HCT116 (cell line): ENCODE results near the gene MBD1. TPM values are rescaled to one million over a fixed set of nuclear protein-coding genes. Genes with fewer than 3 reads are reported as not detected.
"Not testable (repeated sequence)": the region's sequence is repeated elsewhere in the genome, so short reads cannot be mapped to it uniquely, and the experiment has no call there.

ENCODE experiments used
- ATAC-seq: fragments of 200-7000 bp; cut with Tn5 transposase; 2 replicates; pipeline ENCODE4 v1.9.1; 2020; ENCODE audit warnings: mild to moderate bottlenecking, moderate library complexity
- BruUV-seq: library from RNA; stranded (reverse); fragments of 400-500 nt; replicated peaks from 2 replicates; lab custom pipeline; 2021; lab: Mats Ljungman, UMichigan
- CTCF ChIA-PET: fragments of 300-600 bp; sonication (Branson Sonifier 250); formaldehyde crosslinking; loops from one replicate; lab custom pipeline; 2021; ENCODE audit warnings: antibody characterized with exemption; lab: Charles Lee
- POLR2A ChIA-PET: fragments of 300-600, 350-600 bp; sonication (Branson Sonifier 250); formaldehyde crosslinking; loops from one replicate; lab custom pipeline; 2021; ENCODE audit warnings: antibody characterized with exemption; lab: Charles Lee
- RAD21 ChIA-PET, 2 experiments: fragments of 300-600 bp; sonication (Branson Sonifier 250); formaldehyde crosslinking; loops; one replicate each; lab custom pipeline; 2023; ENCODE audit warnings: low total read pairs in 2 of 2; ENCODE audit not compliant: uncharacterized antibody in 2 of 2, unreplicated experiment in 2 of 2, low non-redundant PET in 1 of 2; lab: Charles Lee
- DNase-seq: peaks from one replicate; pipeline ENCODE4 v3.0.0-alpha.2; 2010; ENCODE audit warnings: low read depth, low spot score
- H2AFZ ChIP-seq: fragments of 200-600 bp; shearing (Covaris generic), sonication (generic); 2 replicates; pipeline ENCODE4 v1.6.1; 2017; ENCODE audit warnings: low read depth, mixed run types, mixed read lengths, antibody characterized with exemption, low read length; ENCODE audit not compliant: poor library complexity, severe bottlenecking
- H3K27ac ChIP-seq: 2 replicates; pipeline ENCODE4 v1.5.1; 2012; ENCODE audit warnings: low read depth, low read length
- H3K27me3 ChIP-seq: fragments of 200-600 bp; sonication (generic); 2 replicates; pipeline ENCODE4 v1.6.1; 2016; ENCODE audit warnings: mixed run types, low read length, mixed read lengths; ENCODE audit not compliant: insufficient read depth
- H3K36me3 ChIP-seq, 2 experiments: fragments of 200-500 bp in 1 of 2; fragments of 200-600 bp in 1 of 2; sonication (Bioruptor generic) in 1 of 2; sonication (generic) in 1 of 2; 2 replicates each; pipeline versions ENCODE4 v1.5.1 to v1.6.1; 2014 to 2016; ENCODE audit warnings: low read length in 2 of 2, inconsistent platforms in 1 of 2, mixed read lengths in 1 of 2, mixed run types in 1 of 2; ENCODE audit not compliant: insufficient read depth in 2 of 2, control insufficient read depth in 1 of 2
- H3K4me1 ChIP-seq, 2 experiments: fragments of 200-600 bp in 1 of 2; sonication (generic) in 1 of 2; 2 replicates each; pipeline versions ENCODE4 v1.5.1 to v1.6.1; 2012 to 2017; ENCODE audit warnings: low read length in 2 of 2, inconsistent platforms in 1 of 2, mild to moderate bottlenecking in 1 of 2, mixed read lengths in 1 of 2, mixed run types in 1 of 2, moderate library complexity in 1 of 2; ENCODE audit not compliant: insufficient read depth in 2 of 2, control insufficient read depth in 1 of 2
- H3K4me2 ChIP-seq: fragments of 200-600 bp; sonication (generic); 2 replicates; pipeline ENCODE4 v1.6.1; 2017; ENCODE audit warnings: mixed run types, low read length, mixed read lengths
- H3K4me3 ChIP-seq, 2 experiments: fragments of 200-600 bp in 1 of 2; sonication (generic) in 1 of 2; replicated peaks in 1 of 2; 2 replicates each; pipeline ENCODE4 v1.5.1; 2011 to 2016; ENCODE audit warnings: low read length in 2 of 2, control low read depth in 1 of 2, low read depth in 1 of 2, mild to moderate bottlenecking in 1 of 2, mixed read lengths in 1 of 2, mixed run types in 1 of 2
- H3K79me2 ChIP-seq: fragments of 200-600 bp; sonication (generic); 2 replicates; pipeline ENCODE4 v1.6.1; 2017; ENCODE audit warnings: mild to moderate bottlenecking, mixed run types, low read length, moderate library complexity, mixed read lengths; ENCODE audit not compliant: insufficient read depth
- H3K9ac ChIP-seq: fragments of 200-600 bp; sonication (generic); 2 replicates; pipeline ENCODE4 v1.6.1; 2016; ENCODE audit warnings: low read length, mixed read lengths
- H3K9me2 ChIP-seq: fragments of 200-600 bp; sonication (generic), shearing (Covaris generic); 2 replicates; pipeline ENCODE4 v1.6.1; 2017; ENCODE audit warnings: mixed run types, mild to moderate bottlenecking, moderate library complexity; ENCODE audit not compliant: insufficient read depth
- H3K9me3 ChIP-seq, 2 experiments: fragments of 200-500 bp in 1 of 2; fragments of 200-600 bp in 1 of 2; sonication (Bioruptor generic) in 1 of 2; sonication (generic) in 1 of 2; 2 replicates each; pipeline ENCODE4 v1.6.1; 2014 to 2017; ENCODE audit warnings: low read length in 2 of 2, mixed read lengths in 2 of 2, inconsistent platforms in 1 of 2, low read depth in 1 of 2, mild to moderate bottlenecking in 1 of 2, mixed run types in 1 of 2, moderate library complexity in 1 of 2; ENCODE audit not compliant: control insufficient read depth in 1 of 2, insufficient read depth in 1 of 2
- H4K20me1 ChIP-seq: fragments of 200-600 bp; sonication (generic), shearing (Covaris generic); 2 replicates; pipeline ENCODE4 v1.6.1; 2017; ENCODE audit warnings: mixed run types, mild to moderate bottlenecking, moderate library complexity; ENCODE audit not compliant: insufficient read depth
- CEBPB ChIP-seq: IDR thresholded peaks from 2 replicates; pipeline ENCODE4 v1.6.1; 2012; ENCODE audit warnings: low read depth
- ELF1 ChIP-seq: IDR thresholded peaks from 2 replicates; pipeline ENCODE4 v1.6.1; 2012; ENCODE audit warnings: low read depth, borderline replicate concordance
- POLR2A ChIP-seq: IDR thresholded peaks from 2 replicates; pipeline ENCODE4 v1.7.0; 2011; ENCODE audit warnings: borderline replicate concordance; ENCODE audit not compliant: insufficient read depth, insufficient read length; ENCODE audit errors: extremely low read depth
- SP1 ChIP-seq: IDR thresholded peaks from 2 replicates; pipeline ENCODE4 v1.6.1; 2012; ENCODE audit warnings: low read depth
- intact Hi-C: fragments of 100-400 bp; cut with micrococcal nuclease; formaldehyde crosslinking; loops from 2 replicates; pipeline ENCODE4 v1.10.0; 2022
- total RNA-seq: library from RNA; stranded (reverse); gene quantifications from one replicate; pipeline ENCODE4 v1.2.1, GENCODE V29; 2021; ENCODE audit not compliant: unreplicated experiment

Gene MBD1
- total RNA-seq, 1 experiment from 2014 or later: 63.9 TPM

DNA sequence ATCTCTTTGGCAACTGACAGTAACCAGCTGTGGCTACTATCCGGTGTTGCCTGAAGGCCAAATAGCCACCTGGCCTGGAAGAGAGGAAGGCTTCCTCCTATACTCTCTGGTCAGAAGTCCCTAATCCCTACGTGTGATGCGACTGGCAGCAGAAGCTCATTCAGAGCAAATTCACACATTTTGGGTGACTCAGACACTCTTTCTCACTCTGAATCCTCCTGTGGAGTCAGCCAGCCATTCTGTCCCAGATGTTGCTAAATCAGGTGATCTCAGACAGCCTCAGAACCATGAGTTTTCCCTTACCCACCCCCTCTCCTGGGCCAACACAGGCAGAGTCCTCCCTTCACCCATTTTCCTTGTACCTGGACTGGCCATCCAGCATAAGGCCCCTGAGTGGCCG is 49.7 kb downstream of the MBD1 start:
- H3K4me1 ChIP-seq: no peaks in the 10 kb centered on the region; a peak in 1 of 4 replicates
- DNase-seq (no peak), ATAC-seq (no peak)
- no peak overlapping the region for H3K27ac ChIP-seq
- POLR2A ChIA-PET: no interaction called here
- CTCF ChIA-PET: no interaction called here
- no peak overlapping the region for H3K9ac ChIP-seq
- intact Hi-C loops: no loop called here
- H3K4me2 ChIP-seq: no peak overlapping the region
- H3K9me2 ChIP-seq: no peaks in the 10 kb centered on the region
- TF ChIP-seq SP1 (no peak), POLR2A (no peak), ELF1 (no peak), CEBPB (no peak)
- H4K20me1 ChIP-seq: no peaks in the 10 kb centered on the region
- RAD21 ChIA-PET: no interaction called here
- H2AFZ ChIP-seq: no peak overlapping the region
- no peaks in the 10 kb centered on the region for H3K9me3 ChIP-seq
- H3K4me3 ChIP-seq: no peak overlapping the region
- H3K79me2 ChIP-seq: no peaks in the 10 kb centered on the region
- H3K36me3 ChIP-seq: no peaks in the 10 kb centered on the region
- no TSS peak for BruUV-seq
- H3K27me3 ChIP-seq: no peaks in the 10 kb centered on the region

DNA sequence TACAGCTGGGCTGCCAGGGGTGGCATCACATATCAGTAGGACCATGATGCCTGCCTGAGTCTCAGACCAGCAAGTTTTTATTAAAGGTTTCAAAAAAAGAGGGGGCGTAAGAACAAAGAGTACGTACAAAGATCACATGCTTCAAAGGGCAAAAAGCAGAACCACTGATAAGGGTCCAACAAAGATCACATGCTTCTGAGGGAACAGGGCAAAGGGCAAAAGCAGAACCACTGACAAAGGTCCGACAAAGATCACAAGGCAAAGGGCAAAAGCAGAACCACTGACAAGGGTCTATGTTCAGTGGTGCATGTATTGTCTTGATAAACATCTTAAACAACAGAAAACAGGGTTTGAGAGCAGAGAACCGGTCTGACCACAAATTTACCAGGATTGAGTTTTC is 61.1 kb downstream of the MBD1 start:
- H3K9me3 ChIP-seq, intact Hi-C loops, H3K9me2 ChIP-seq, ATAC-seq, H3K27ac ChIP-seq, DNase-seq, H3K4me1 ChIP-seq, H3K4me3 ChIP-seq, H3K79me2 ChIP-seq, H4K20me1 ChIP-seq, RAD21 ChIA-PET, H3K36me3 ChIP-seq, H2AFZ ChIP-seq, H3K4me2 ChIP-seq, H3K27me3 ChIP-seq, POLR2A ChIA-PET, BruUV-seq, H3K9ac ChIP-seq: not testable (repeated sequence)
- CTCF ChIA-PET: interaction anchor here (3.8 kb wide), 1 partner anchor 136 kb away, joined by 80 read pairs; no protein-coding TSS in a partner anchor

Other genes starting within 250 kb of the MBD1 start
- gene MYO5B, start 86.4 kb downstream of the MBD1 start, total RNA-seq: 32.1 TPM
- gene CFAP53, start 15.0 kb downstream of the MBD1 start, total RNA-seq: 1.1 TPM
- gene CXXC1, start 6.2 kb upstream of the MBD1 start, total RNA-seq: 101 TPM
- gene SKA1, start 93.5 kb upstream of the MBD1 start, total RNA-seq: 34.5 TPM